Measurements from ENCODE around the gene CREBBP. TPM values are rescaled to one million over a fixed set of nuclear protein-coding genes. Genes with fewer than 3 reads are reported as not detected.

The CREBBP gene
- polyA plus RNA-seq, 1 experiment: 9.8 TPM

DNA sequence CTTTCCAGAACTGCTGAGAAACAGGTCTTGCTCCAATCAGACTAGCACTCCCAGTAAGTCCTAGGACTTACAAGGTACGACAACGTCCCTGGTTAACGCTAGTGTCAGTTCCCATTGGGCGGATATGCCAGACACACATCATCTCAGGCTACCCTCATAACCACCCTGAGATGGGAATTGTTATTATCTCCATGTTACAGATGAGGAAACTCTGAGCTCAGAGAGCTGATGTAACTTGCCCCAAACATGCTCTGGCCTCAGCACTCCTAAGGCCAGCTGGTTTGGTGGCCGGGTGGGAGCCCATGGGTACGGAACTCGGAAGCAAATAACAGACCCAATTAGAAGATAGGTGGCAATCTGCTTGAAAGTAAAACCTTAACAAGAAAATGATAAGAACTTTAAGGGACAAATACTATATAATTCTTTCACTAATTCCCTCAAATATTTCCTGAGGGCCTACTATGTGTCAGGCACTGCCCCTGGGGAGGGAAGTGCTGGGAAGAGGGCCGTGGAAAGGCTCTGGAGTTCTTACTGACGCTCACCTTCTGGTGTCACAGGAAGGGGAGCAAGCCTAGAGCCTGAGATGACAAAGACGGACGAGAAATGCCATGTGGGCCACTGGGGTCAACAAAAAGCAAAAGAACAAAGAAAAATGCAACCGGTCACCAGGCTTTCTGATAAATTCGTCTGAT, 6.9 kb downstream of the CREBBP start:
- H3K27ac ChIP-seq (ENCODE audit: low read depth, low read length): no peak overlapping the region
- no peak for DNase-seq (ENCODE audit: low read depth, low spot score)

DNA sequence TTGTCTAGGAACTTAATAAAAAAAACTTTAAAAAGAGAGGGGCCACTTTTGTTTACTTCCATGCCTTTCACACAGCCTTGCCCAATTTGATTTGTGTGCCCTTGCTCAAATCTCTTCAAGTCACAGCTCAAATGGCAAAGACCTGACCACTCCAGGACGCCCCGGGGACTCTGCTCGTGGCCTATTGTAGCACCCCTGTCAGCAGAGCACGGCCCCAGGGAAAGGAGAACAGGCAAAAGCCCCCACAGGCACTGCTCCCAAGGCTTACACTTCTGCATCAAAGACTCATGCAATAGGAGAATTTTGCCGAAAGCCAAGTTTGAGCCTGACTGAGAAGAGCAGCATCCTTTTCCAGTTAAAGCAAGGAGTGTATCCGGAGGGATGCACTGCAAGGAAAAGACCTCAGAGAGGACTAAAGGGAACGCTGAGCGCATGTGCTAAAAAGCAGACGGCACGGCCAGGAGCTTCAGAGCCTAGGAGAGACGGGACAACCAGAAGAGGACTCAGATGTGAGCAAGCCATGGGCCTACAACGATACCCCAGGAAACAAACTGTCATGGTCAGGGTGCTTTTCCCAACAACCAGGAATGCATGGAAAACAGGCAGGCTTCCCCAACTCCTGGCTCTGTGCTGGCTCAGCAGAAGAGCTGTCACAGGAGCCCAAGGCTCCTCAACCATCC, 8.2 kb downstream of the CREBBP start:
- ChIA-PET POLR2A (no interaction called here), CTCF (no interaction called here)
- Histone ChIP-seq H3K27ac (ENCODE audit: low read depth, low read length) (no peak overlapping the region), H3K9me3 (ENCODE audit: control insufficient read depth, insufficient read depth, low read length) (no peaks in the 10 kb centered on the region), H3K4me3 (ENCODE audit: low read depth, low read length) (no peak overlapping the region), H3K27me3 (ENCODE audit: control insufficient read depth, insufficient read depth, low read length) (no peaks in the 10 kb centered on the region)
- no peak for DNase-seq (ENCODE audit: low read depth, low spot score)
- TF ChIP-seq, protein P1, sequence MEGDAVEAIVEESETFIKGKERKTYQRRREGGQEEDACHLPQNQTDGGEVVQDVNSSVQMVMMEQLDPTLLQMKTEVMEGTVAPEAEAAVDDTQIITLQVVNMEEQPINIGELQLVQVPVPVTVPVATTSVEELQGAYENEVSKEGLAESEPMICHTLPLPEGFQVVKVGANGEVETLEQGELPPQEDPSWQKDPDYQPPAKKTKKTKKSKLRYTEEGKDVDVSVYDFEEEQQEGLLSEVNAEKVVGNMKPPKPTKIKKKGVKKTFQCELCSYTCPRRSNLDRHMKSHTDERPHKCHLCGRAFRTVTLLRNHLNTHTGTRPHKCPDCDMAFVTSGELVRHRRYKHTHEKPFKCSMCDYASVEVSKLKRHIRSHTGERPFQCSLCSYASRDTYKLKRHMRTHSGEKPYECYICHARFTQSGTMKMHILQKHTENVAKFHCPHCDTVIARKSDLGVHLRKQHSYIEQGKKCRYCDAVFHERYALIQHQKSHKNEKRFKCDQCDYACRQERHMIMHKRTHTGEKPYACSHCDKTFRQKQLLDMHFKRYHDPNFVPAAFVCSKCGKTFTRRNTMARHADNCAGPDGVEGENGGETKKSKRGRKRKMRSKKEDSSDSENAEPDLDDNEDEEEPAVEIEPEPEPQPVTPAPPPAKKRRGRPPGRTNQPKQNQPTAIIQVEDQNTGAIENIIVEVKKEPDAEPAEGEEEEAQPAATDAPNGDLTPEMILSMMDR (IDR thresholded peaks at IDR 0.05; ENCODE audit: low read depth, low read length): no peak

More for the DNA sequence above, 6.9 kb downstream of the CREBBP start:
- Histone ChIP-seq H3K4me3 (ENCODE audit: low read depth, low read length) (no peak overlapping the region), H3K9me3 (ENCODE audit: control insufficient read depth, insufficient read depth, low read length) (no peaks in the 10 kb centered on the region), H3K27me3 (ENCODE audit: control insufficient read depth, insufficient read depth, low read length) (no peaks in the 10 kb centered on the region)
- TF ChIP-seq, protein P1 (IDR thresholded peaks at IDR 0.05; ENCODE audit: low read depth, low read length): no peak
- ChIA-PET POLR2A (interaction anchor here (0.6 kb wide), 1 partner anchor 35 kb away, joined by 5 read pairs; no protein-coding TSS in a partner anchor), CTCF (interaction anchor here (0.5 kb wide), 1 partner anchor 22 kb away, joined by 3 read pairs; no protein-coding TSS in a partner anchor)

DNA sequence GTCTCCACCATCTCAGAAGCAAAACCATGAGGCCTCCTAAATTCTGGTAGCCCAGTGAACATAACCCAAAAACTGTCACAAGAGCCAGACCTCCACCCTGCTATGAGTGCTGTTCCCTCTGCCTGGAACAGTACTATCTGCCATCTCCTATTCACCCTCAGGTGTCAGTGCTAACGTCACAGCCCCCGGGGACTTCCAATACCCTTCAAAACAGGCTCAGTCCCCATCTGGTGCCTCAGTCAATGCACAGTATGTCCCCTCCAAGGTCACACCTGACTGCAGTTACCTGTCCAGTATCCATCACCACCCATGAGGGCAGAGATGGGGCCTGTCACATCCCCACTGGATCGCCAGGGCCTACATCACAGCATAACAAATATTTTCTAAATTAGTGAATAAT, 11.5 kb downstream of the CREBBP start:
- CTCF ChIA-PET: interaction anchor here (0.9 to 1.5 kb wide), 2 partner anchors 179 to 386 kb away, joined by 3 read pairs; no protein-coding TSS in a partner anchor
- POLR2A ChIA-PET: no interaction called here
- TF ChIP-seq, protein P1 (IDR thresholded peaks at IDR 0.05; ENCODE audit: low read depth, low read length): no peak
- Histone ChIP-seq H3K9me3 (ENCODE audit: control insufficient read depth, insufficient read depth, low read length) (no peaks in the 10 kb centered on the region), H3K4me3 (ENCODE audit: low read depth, low read length) (no peak overlapping the region), H3K27ac (ENCODE audit: low read depth, low read length) (no peak overlapping the region), H3K27me3 (ENCODE audit: control insufficient read depth, insufficient read depth, low read length) (no peaks in the 10 kb centered on the region)
- no peak for DNase-seq (ENCODE audit: low read depth, low spot score)

DNA sequence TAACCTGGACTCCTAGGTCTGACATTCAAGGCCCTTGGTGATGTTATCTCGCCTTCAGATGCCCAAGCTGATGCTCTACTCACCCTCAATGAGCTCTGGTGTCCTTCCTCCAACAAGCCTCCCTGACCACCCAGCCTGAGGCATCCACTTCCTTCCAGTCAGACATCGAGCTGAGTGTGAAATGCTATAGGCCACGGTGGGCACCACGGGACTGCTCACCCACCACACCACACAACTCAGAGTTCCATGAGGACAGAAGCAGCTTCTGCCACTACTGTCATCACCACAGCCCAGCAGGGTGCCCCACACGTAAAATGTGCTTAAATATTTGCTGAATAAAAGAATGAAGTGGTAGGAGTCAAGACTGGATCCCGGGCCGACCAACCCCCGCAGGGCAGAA, 12.0 kb downstream of the CREBBP start:
- H3K27me3 ChIP-seq (ENCODE audit: control insufficient read depth, insufficient read depth, low read length): no peaks in the 10 kb centered on the region
- DNase-seq (ENCODE audit: low read depth, low spot score): no peak
- TF ChIP-seq, protein P1 (IDR thresholded peaks at IDR 0.05; ENCODE audit: low read depth, low read length): no peak
- ChIA-PET CTCF (interaction anchor here (0.9 to 1.5 kb wide), 2 partner anchors 178 to 386 kb away, joined by 3 read pairs; no protein-coding TSS in a partner anchor), POLR2A (no interaction called here)
- H3K27ac ChIP-seq (ENCODE audit: low read depth, low read length): no peak overlapping the region
- no peak overlapping the region for H3K4me3 ChIP-seq (ENCODE audit: low read depth, low read length)
- H3K9me3 ChIP-seq (ENCODE audit: control insufficient read depth, insufficient read depth, low read length): no peaks in the 10 kb centered on the region
